Bronchial epithelial cell (primary cell): Measurements from ENCODE around the gene THYN1. TPM values are rescaled to one million over a fixed set of nuclear protein-coding genes. Genes with fewer than 3 reads are reported as not detected.

Source experiments
- DNase-seq: peaks from one replicate; pipeline ENCODE4 v3.0.0-alpha.2; 2010; ENCODE audit warnings: low read depth
- FAIRE-seq: peaks from 2 replicates; lab custom pipeline; 2011; peaks lifted over from hg19 to GRCh38; lab: Jason Lieb, UNC
- H3K27me3 ChIP-seq: 2 replicates; pipeline ENCODE4 v1.5.1; 2011; ENCODE audit warnings: low read length; ENCODE audit not compliant: control insufficient read depth, insufficient read depth
- H3K36me3 ChIP-seq: 2 replicates; pipeline ENCODE4 v1.5.1; 2011; ENCODE audit warnings: low read length; ENCODE audit not compliant: control insufficient read depth, insufficient read depth
- H3K4me3 ChIP-seq: 2 replicates; pipeline ENCODE4 v1.5.1; 2011; ENCODE audit warnings: mild to moderate bottlenecking, low read depth, low read length, control low read depth
- CTCF ChIP-seq: IDR thresholded peaks from 2 replicates; pipeline ENCODE4 v1.5.1; 2011; ENCODE audit warnings: mild to moderate bottlenecking, moderate library complexity, low read length, control low read depth, inconsistent platforms; ENCODE audit not compliant: insufficient read depth, severe bottlenecking
- total RNA-seq: library from RNA; depleted of rRNA; stranded (reverse); fragments of >200 nt; gene quantifications from 2 replicates; pipeline ENCODE4 v1.2.1, GENCODE V29; 2014

The THYN1 gene
- total RNA-seq, 1 donor from 2014 or later = 60.3 TPM

GRCh38 chr11:134226806-134227325 is 26.3 kb downstream of the THYN1 start:
- Histone ChIP-seq H3K27me3 (no peaks in the 10 kb centered on the region), H3K4me3 (no peak overlapping the region), H3K36me3 (no peaks in the 10 kb centered on the region)
- DNase-seq = no peak
- FAIRE-seq = no peak
- TF ChIP-seq CTCF = no peak

GRCh38 chr11:134224710-134225664 is 28.2 kb downstream of the THYN1 start:
- peak; percentile 11 for DNase-seq
- Histone ChIP-seq H3K27me3 (no peaks in the 10 kb centered on the region), H3K4me3 (peak overlapping the region; percentile 78), H3K36me3 (no peaks in the 10 kb centered on the region)
- TF ChIP-seq CTCF = no peak
- FAIRE-seq = no peak

DNA sequence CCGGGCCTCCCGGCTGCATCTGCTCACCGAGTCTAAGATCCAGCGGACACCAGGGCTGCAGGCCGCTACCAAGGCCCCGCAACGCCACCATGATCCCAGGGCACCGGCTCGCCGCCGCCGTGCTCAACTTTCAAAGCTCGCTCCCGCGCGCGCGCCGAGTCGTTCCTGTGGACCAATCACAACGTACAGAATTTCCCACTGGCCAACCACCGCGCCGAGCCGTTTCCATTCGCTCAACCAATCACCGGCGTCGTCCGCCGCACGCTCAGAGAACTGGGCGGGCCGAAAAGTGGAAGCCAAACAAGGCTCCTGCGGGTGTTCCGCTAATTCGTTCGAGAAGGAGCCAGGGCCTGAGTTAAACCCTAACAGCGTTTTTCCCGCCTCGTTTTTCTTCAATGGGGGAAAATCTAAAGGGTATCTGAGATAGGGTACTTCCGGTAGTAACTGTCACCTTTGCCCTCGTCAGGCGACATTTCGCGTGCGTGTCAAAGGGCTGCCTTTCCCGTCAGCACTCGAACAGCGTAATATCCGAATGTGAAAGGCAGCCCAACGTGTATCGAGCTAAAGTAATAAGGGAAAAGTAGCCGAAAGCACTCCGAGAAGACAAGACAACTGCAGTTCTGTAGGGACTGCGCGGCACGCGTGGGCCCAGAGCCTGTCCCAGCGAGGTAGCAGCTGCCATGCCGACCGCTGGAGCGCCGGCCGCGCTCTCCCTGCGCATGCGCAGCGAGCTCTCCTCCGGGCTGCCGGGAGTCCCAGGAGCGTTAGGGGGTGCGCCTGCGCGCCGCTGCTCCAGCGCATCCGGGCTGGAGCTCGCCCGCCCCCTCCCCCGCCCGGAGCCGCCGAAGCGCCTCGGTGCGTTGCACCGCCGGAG is 29.1 kb downstream of the THYN1 start, which contains the start of the genes NCAPD3 and VPS26B:
NCAPD3 (minus strand) TSS at position 132 of the 874 bp plus-strand sequence; CDS start at position 91, 41 bp downstream.
VPS26B (plus strand) TSS at position 836 of the 874 bp plus-strand sequence. CDS start 452 bp downstream, outside the sequence.
- no peaks in the 10 kb centered on the region for H3K36me3 ChIP-seq
- peak; percentile 88 for DNase-seq
- peak within 1 kb of the TSS; percentile 78 for H3K4me3 ChIP-seq
- no peak for FAIRE-seq
- no peaks in the 10 kb centered on the region for H3K27me3 ChIP-seq
- no peak for TF ChIP-seq CTCF

DNA sequence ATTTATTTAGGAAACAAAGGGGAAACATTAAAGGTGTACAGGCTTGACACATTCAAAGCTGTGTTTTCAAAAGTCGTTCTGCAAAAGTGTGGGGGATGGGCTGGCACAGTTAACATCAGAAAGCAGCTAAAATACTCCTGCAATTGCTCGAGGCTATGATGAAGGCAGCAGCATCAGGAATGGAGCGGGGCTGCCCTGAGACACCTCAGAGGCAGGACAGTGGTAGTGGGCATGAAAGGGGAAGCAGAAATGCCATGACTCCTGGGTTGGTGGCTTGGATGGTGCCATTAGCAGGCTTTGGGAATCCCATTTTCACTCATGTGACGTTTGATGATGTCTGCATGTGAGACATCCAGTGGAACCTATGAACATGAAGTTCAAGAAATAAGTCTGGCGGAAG is 30.0 kb downstream of the THYN1 start:
- FAIRE-seq (no peak), DNase-seq (no peak)
- Histone ChIP-seq H3K36me3 (no peaks in the 10 kb centered on the region), H3K4me3 (peak overlapping the region; percentile 78), H3K27me3 (no peaks in the 10 kb centered on the region)
- TF ChIP-seq CTCF = no peak

DNA sequence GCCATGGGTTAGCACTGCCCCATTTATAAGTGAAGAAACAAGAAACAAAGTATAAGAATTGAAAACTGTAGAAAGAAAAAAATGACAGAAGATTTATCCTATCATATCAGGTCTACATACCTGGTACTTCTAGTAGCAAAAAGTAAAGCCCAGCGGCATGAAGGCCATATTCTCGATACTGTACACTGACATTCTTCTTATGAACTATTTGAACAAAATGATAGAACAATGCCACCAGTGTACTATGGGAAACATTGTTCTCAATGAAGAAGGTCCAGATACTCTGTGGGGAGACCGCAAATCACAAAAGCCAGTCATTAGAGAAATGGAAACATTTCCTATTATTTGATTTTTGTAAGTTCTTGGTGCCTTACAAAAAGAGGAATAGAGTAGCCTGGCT is 36.3 kb downstream of the THYN1 start:
- TF ChIP-seq CTCF = no peak
- FAIRE-seq = no peak
- Histone ChIP-seq H3K4me3 (no peak overlapping the region), H3K36me3 (no peaks in the 10 kb centered on the region), H3K27me3 (no peaks in the 10 kb centered on the region)
- DNase-seq = no peak
